ENCODE measurements around the gene BRWD1.

Gene BRWD1

DNA sequence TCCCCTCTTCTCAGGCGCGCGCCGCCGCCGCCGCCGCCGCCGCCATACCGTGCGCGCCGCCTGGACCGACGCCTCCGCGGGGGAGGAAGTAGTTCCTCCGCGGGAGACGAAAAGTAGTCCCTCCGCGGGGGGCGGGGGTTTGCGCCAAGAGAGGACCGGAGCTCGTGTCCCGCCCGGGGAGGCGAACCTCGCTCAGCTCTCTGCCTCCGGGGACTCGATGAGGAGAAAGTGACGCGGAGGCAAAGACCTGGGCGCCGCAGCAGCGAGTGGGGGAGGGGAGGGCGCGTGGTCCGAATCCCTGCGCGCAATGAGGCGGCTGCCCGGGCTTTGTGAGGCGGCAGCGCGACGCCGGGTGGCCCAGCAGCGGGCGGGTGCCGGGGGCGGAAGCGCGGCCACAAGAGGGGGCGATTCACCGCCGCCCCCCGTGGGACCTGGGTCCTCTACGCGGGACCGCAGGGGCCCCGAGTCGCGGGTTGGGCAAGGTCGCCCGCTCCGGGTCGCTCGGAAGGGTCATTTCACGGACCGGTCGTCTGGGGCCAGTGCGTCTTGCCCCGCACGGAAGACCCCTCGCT lies at the start of gene BRWD1:
Gene BRWD1, minus strand, starts transcription at position 62 of the 572 bp plus-strand sequence. CDS start 141 bp downstream, outside the sequence.
- TF ChIP-seq JUND (IDR thresholded peaks at IDR 0.05; ENCODE audit: low read depth), result no peak
- peak; percentile 70 to 94 for DNase-seq (ENCODE audit: low read depth in 1 of 2, low spot score in 1 of 2)
- in situ Hi-C loops (cut with HindIII; ENCODE audit: low pct_unique_long_range_greater_than_20kb, low sequenced_read_pairs), result no loop called here

DNA sequence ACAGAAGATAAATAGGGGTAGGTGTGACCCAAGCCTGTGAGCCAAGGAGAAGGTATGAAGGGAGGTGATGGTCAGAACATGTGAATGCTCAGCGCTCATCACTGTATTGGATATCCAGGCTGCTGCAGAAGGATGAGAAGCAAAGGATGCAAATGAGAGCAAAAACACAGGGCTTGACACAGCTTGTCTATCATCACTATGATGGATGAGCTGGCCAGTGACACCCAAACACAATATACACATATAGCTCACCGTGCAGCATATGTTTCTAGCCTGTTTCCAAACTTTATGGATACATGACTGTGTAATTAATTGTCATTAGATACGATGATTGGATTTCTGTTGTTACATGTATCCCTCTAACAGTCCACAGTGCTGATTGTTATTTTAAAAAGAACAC lies 49.3 kb upstream of the BRWD1 start:
- no peak for DNase-seq (ENCODE audit: low read depth in 1 of 2, low spot score in 1 of 2)
- in situ Hi-C loops (cut with HindIII; ENCODE audit: low pct_unique_long_range_greater_than_20kb, low sequenced_read_pairs), result no loop called here
- no peak for TF ChIP-seq JUND (IDR thresholded peaks at IDR 0.05; ENCODE audit: low read depth)

- in situ Hi-C loops (cut with HindIII; ENCODE audit: low pct_unique_long_range_greater_than_20kb, low sequenced_read_pairs), result no loop called here
- TF ChIP-seq JUND (IDR thresholded peaks at IDR 0.05; ENCODE audit: low read depth), result no peak
- no peak for DNase-seq (ENCODE audit: low read depth in 1 of 2, low spot score in 1 of 2)
These were observed 46.0 kb upstream of the BRWD1 start for GRCh38 chr21:39359382-39359781.

DNA sequence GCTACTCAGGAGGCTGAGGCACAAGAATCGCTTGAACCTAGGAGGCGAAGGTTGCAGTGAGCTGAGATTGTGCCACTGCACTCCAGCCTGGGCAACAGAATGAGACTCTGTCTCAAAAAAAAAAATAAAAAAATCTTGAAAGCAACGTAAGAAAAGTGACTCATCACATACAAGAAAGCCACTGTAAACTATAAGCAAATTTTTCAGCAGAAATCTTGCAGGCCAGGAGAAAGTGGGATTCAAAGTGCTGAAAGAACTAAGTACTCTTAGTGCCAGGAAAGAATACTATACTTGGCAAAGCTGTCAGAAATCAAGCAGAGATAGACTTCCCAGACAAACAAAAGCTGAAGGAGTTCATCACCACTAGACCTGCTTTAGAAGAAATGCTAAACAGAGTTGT lies 39.9 kb upstream of the BRWD1 start:
- no peak for DNase-seq (ENCODE audit: low read depth in 1 of 2, low spot score in 1 of 2)
- no peak for TF ChIP-seq JUND (IDR thresholded peaks at IDR 0.05; ENCODE audit: low read depth)
- in situ Hi-C loops (cut with HindIII; ENCODE audit: low pct_unique_long_range_greater_than_20kb, low sequenced_read_pairs), result no loop called here

GRCh38 chr21:39350094-39351005 lies 36.9 kb upstream of the BRWD1 start:
- no peak for TF ChIP-seq JUND (IDR thresholded peaks at IDR 0.05; ENCODE audit: low read depth)
- in situ Hi-C loops (cut with HindIII; ENCODE audit: low pct_unique_long_range_greater_than_20kb, low sequenced_read_pairs), result no loop called here

GRCh38 chr21:39349211-39350093 lies 36.0 kb upstream of the BRWD1 start:
- in situ Hi-C loops (cut with HindIII; ENCODE audit: low pct_unique_long_range_greater_than_20kb, low sequenced_read_pairs), result no loop called here
- no peak for TF ChIP-seq JUND (IDR thresholded peaks at IDR 0.05; ENCODE audit: low read depth)
- DNase-seq (ENCODE audit: low read depth in 1 of 2, low spot score in 1 of 2), result peak; percentile 94 to 97

More at GRCh38 chr21:39350094-39351005, 36.9 kb upstream of the BRWD1 start:
- DNase-seq (ENCODE audit: low read depth in 1 of 2, low spot score in 1 of 2), result no peak

DNA sequence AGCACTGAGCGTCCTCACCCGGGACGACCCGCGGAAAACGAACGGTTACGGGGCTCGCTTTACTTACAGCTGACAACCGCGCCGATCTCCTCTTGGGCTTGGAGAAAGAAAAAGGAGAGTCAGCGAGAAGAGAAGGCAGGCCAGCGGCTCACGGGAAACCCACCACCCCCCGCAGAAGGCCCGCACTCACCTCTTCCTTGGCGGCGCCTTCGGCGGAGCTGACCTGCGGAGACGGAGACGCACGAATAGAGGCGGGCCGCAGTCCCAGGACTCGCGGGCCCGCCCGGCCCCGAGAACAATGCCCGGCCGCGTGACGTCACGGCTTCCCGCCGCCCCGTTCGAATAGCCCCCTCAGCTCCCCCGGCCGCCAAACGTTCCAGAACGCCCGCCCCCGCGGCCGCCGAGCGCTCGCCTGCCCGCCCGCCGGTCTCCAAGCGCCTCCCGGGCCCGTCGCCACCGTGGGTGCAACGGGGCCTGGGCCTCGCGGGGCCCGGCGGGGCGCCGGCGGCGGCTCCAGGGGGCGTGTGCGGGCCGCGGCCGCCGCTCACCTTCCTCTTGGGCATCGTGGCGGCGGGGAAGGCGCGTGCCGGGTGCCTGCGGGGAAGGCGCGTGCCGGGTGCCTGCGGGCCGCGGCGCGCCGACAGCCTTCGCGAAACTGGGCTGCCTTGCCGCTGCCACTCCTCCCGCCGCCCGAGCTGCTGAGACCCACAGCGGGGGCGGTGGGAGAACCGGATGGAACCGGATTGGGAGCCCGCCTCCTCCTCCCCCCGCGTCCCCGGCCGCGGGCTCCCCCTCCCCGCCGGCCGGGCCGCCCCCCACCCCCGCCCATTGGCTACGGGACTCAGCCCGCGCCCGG lies 35.2 kb upstream of the BRWD1 start, which contains the start of gene HMGN1:
Gene HMGN1, minus strand, starts transcription at position 734 of the 856 bp plus-strand sequence. Its CDS starts 171 bp downstream, at position 563.
- DNase-seq (ENCODE audit: low read depth in 1 of 2, low spot score in 1 of 2), result peak; percentile 41 to 95
- in situ Hi-C loops (cut with HindIII; ENCODE audit: low pct_unique_long_range_greater_than_20kb, low sequenced_read_pairs), result no loop called here

DNA sequence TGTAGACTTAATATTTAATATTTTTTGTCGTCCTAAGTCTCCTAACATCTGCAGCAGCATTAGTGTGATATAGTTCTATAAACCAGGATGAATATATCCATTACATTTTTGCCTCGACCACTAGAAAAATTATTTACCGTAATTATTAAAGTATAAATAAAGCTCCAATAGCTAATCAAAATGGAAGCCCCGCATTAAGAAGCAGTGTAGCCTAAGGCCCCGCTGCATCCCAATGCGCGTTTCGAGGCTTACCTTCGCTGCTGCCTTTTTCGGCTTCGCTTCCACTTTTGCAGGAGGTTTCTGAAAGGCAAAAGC lies 34.6 kb upstream of the BRWD1 start:
- no peak for TF ChIP-seq JUND (IDR thresholded peaks at IDR 0.05; ENCODE audit: low read depth)
- in situ Hi-C loops (cut with HindIII; ENCODE audit: low pct_unique_long_range_greater_than_20kb, low sequenced_read_pairs), result no loop called here
- DNase-seq (ENCODE audit: low read depth in 1 of 2, low spot score in 1 of 2), result no peak

More for the DNA sequence above, 35.2 kb upstream of the BRWD1 start, which contains the start of gene HMGN1:
- no peak for TF ChIP-seq JUND (IDR thresholded peaks at IDR 0.05; ENCODE audit: low read depth)

DNA sequence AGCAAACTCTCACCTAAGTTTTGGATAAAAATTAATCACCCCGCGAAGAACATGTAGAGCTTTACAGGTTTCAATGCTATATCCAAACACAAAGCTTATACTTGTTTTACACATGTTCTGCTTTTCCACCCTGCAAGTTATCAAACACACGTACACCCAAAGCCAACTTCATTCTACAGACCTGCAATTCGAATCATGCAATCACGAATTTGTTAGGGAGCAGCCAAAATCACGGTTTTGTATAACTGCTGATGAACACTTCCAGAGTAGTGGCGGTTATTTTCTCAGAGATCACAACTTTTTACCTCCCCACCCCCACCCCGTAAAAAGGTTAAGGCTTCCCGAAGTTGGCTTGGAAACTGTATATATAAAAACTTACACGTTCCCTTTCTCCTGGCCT lies 34.1 kb upstream of the BRWD1 start:
- no peak for TF ChIP-seq JUND (IDR thresholded peaks at IDR 0.05; ENCODE audit: low read depth)
- in situ Hi-C loops (cut with HindIII; ENCODE audit: low pct_unique_long_range_greater_than_20kb, low sequenced_read_pairs), result no loop called here

DNA sequence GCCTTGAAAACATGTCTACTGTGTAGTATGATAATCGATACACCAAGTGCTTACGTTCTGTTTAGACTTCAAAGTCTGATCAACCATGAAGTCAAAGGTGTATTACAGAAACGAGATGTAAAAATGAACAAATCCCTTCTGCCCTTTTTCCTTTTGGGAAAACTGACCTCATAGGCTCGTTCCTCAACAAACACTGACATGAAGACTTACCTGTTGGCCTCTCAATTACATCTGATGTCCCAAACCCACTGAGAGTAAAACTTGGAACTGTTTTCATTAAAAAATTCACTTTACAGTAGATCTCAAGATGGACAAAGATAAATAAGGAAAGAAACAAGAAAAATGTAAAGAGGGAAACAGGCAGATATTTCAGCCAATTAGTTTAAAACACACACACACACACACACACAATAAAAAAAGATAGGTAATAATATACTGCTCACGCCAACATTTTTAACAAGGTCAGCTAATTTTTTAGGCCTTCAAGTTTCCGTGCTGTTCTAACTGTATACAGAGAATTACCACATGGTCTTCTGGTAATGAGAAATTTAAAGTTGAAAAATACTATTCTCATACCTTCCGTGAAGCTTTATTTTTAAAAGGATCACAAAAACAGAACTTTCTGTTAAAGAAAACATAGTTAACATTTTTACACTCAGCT lies 33.4 kb upstream of the BRWD1 start:
- in situ Hi-C loops (cut with HindIII; ENCODE audit: low pct_unique_long_range_greater_than_20kb, low sequenced_read_pairs), result no loop called here
- TF ChIP-seq JUND (IDR thresholded peaks at IDR 0.05; ENCODE audit: low read depth), result no peak
- DNase-seq (ENCODE audit: low read depth in 1 of 2, low spot score in 1 of 2), result no peak

More for the DNA sequence above, 34.1 kb upstream of the BRWD1 start:
- no peak for DNase-seq (ENCODE audit: low read depth in 1 of 2, low spot score in 1 of 2)

DNA sequence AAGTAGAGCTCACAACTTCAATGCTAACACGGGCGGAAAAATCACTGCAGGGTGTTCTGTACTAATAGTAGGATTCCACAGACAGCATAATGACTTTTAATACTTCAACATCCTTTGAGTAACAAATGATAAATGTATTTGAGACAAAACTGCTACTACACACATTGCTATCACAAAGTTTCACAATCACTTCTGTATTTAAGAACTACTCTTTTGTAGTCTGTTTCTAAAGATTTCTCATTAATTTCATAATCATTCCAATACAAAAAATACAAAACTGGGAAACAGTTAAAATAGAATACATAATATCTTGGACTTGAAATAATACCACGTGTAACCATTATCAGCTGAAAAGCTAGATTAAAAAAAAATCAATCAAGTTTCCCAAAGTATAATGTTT lies 32.8 kb upstream of the BRWD1 start:
- DNase-seq (ENCODE audit: low read depth in 1 of 2, low spot score in 1 of 2), result no peak
- TF ChIP-seq JUND (IDR thresholded peaks at IDR 0.05; ENCODE audit: low read depth), result no peak

More for the DNA sequence above, 32.8 kb upstream of the BRWD1 start:
- in situ Hi-C loops (cut with HindIII; ENCODE audit: low pct_unique_long_range_greater_than_20kb, low sequenced_read_pairs), result no loop called here

Data from T47D (cell line).